GF-D8 (cell line): ENCODE data around the gene COASY.

Experiments used
- DNase-seq: peaks from one replicate; lab custom pipeline; 2025; lab: John Stamatoyannopoulos, UW

COASY gene

DNA sequence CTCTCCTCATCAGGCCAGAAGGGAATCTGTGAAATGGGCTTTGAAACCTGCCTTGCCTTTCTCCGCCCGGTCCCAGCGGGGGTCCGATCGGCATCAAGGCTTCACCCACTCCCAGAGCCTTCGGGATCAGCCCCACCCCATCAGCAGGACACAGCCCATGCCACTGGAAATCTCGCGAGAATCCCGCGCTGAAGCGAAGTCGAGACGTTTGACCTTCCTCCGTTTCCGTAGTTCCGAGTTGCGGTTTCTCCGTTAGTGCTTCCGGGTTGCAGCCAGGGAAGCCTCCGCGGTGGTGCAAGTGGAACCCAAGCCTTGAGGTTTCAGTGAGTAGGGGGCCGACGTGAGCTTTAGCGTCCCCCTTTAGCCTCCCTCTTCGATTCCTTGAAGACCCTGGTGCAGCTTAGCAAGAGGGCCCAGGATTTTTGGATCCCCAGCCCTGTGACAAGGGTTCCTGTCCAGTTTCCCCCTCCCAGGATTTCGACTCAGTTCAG is at the start of gene COASY:
TSS of gene COASY (plus strand) at position 252 of the 491 bp plus-strand sequence. CDS start 475 bp downstream, outside the sequence.
- peak; percentile 86 for DNase-seq

GRCh38 chr17:42512246-42512645 is 49.7 kb upstream of the COASY start:
- DNase-seq = no peak

DNA sequence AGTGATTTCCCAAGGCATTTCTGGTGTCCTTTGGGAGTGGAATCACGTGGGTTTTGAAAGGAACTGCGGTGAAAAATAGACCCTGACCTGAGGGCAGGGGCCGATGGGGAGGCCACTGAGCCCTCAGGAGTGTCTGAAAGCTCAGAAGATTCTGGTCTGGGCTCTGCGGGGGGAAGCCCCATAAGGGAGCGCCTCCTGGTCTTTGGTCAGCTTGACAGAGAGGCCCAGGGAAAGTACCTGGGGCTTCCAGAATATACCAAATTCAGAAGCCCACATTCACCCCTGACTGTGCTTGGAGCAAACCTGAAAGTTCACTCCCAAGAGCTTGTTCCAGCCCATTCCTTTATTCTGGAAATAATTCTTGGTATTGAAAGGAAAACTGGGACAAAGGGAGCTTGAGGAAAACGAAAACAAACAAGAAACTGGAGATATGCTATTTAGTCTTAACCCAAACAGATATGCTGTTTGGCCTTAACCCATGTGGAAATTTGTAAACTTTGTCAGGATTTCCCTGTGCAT is 49.2 kb upstream of the COASY start:
- DNase-seq = no peak

DNA sequence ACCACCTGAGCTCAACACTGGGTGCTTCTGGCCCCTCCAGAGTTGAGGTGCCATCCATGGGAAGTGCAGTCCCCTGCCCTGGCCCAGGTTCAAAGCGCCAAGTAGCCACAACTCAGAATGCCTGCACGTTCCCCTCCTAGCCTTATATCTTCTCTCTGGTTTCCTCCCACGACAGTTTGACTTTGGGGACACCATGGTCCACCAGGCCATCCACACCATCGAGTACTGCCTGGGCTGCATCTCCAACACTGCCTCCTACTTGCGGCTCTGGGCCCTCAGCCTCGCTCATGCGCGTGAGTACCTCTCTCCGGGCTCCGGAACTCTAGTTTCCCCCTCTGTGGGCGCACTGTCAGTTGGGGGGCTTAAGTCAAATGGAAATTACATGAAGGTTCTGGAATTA is 48.3 kb upstream of the COASY start:
- no peak for DNase-seq

GRCh38 chr17:42514279-42514678 is 47.7 kb upstream of the COASY start:
- no peak for DNase-seq

- no peak for DNase-seq
Observed at GRCh38 chr17:42514867-42515266, 47.1 kb upstream of the COASY start.

DNA sequence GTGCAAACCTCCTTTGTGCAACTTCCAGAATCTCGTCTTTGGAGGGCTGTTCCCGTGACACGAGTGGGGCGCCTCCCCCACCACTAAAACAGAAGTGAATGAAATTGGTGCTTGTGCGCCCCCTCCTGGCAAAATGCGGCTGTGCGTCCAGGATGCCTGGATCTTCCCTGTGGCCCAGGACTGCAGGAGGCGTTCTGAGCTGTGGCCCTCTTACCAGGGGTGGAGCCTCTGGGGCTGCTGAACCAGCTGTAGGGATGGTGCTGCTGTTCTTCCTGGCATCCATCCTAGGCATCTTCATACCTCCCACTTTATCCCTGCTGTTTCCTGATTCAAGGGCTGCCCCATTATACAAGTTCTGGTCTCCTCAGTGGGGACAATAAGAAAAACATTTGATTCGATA is 44.4 kb upstream of the COASY start:
- peak; percentile 28 for DNase-seq

DNA sequence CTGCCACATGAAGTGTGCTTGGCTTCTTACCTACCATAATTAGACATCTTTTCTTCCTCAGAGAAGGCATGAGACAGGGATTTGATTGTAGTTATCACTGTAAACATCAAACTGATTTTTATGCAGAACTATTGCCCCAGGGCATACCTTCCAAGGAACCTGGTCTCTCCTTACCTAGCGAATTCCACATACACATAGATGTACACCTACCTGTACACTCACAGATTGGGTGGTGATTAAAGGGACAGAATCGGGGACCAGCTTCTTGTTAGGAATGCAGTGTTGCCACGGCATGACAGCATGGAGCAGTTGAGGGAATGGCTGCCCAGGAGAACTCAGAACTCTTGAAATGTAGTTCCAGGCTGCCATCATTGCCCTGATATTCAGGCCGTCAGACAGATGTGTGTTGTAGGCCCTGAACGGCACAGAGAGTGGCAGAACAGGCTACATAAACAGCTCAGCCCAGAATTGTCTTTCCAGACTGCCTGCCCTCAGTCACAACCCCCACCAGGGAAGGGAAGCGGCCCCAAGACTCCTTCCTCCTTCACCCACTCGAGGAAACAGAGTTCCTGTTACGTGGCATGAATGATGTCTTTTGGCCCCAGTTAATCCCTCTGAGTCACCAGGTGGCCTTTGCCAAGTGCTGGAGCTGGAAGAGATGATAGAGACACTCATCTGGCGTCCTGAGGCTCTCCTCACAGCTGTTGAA is 43.7 kb upstream of the COASY start:
- peak; percentile 24 for DNase-seq

GRCh38 chr17:42518755-42519545 is 43.0 kb upstream of the COASY start:
- peak; percentile 25 for DNase-seq

- peak; percentile 21 for DNase-seq
Observed at GRCh38 chr17:42519546-42520491, 42.1 kb upstream of the COASY start.

DNA sequence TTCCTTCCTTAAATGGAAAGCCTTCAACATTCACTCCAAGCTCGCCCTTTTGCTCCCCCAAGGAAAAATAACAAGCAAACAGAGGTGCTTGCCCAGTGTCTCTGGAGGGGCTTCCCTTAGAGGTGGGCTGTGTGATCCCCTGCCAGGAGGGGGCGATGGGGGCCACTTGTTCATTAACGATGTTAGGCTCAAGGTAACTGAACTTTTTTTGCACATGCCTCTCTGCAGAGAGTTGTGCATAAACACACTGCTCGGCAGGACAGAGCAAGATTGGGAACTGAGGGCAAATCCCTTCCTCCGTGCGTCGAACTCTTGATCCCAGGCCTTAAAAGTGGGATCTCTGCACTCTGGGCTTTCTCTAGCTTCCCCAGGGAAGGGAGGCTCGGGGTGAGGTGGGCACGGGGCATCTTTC is 41.4 kb upstream of the COASY start:
- DNase-seq = no peak

DNA sequence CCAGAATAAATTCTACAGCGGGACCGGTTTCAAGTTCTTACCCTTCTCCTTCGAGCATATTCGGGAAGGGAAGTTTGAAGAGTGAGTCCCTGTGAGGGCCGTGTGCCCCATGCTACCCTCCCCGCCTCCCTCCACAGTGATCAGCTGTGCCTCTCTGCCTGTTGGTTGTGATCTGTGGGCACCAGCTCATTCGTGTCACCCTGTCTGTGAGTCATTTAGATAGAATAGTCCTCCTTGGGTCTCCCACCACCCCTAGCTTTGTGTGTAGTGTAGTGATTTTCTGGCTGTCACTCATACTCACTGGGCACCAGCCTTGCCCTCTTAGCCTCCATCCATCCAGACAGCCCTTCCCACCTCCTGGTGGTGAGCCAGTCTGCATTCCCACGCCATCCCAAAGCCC is 40.9 kb upstream of the COASY start:
- no peak for DNase-seq

GRCh38 chr17:42521666-42522262 is 40.2 kb upstream of the COASY start:
- DNase-seq = no peak

- no peak for DNase-seq
Observed at GRCh38 chr17:42522263-42522790, 39.6 kb upstream of the COASY start.

- DNase-seq = no peak
Observed at GRCh38 chr17:42522798-42523278, 39.1 kb upstream of the COASY start.

DNA sequence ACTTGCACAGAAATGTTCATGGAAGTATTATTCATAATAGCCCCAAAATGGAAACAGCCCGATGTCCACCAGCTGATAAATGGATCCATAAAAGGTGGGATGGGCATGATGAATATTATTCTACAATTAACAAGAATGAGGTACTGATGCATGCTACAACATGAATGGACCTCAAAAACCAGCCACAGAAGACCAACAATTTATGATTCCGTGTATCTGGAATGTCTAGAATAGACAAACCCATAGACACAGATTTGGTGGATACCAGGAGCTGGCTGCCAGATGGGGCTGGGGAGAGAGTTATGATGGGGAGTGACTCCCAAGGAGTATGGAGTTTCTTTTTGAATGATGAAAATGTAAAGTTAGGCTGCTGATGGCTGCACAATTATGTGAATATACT is 36.7 kb upstream of the COASY start:
- DNase-seq = no peak

DNA sequence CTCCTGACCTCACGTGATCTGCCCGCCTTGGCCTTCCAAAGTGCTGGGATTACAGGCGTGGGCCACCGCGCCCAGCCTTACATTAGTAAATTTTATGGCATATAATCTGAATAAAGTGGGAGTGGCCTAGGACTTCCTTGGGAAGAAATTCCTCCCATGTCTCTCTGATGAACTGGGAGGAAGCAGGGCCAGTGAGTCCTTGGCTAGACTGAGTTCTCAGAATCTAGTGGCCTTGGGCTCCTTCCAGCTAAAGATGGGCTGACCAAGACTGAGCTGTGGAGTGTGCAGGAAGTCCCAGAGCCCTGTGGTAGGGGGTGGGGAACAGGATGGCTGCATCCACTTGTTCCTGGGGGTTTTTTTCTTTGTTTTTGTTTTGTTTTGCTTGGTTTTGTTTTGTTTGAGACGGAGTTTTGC is 35.9 kb upstream of the COASY start:
- DNase-seq = no peak

- no peak for DNase-seq
Observed at GRCh38 chr17:42527932-42528331, 34.0 kb upstream of the COASY start.

GRCh38 chr17:42529061-42529460 is 32.9 kb upstream of the COASY start:
- DNase-seq = peak; percentile 21

DNA sequence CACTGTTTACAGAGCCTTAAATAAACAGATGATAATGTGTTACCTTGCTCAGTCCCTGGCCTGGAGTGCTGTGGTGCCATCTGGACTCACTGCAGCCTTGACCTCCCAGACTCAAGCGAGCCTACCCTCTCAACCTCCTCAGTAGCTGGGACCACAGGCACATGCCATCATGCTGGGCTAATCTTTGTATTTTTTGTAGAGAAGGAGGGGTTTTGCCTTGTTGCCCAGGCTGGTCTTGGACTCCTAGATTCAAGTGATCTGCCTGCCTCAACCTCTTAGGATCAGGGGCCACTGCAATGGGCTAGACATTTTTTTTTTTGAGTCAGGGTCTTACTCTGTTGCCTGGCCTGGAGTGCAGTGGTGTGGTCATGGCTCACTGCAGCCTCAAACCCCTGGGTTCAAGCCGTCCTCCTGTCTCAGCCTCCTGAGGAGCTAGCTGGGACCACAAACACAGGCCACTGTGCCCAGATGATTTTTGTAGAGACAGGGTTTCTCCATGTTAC is 30.9 kb upstream of the COASY start:
- DNase-seq = no peak
